ENCODE data around the gene TMEM184B.

TMEM184B gene

GRCh38 chr22:38221908-38222796 is 50.7 kb downstream of the TMEM184B start:
- H3K4me3 ChIP-seq (replicated peaks; ENCODE audit: low read depth, low read length): no peak overlapping the region
- DNase-seq (ENCODE audit: extremely low read depth, insufficient read length): no peak
- no peaks in the 10 kb centered on the region for H3K27me3 ChIP-seq (replicated peaks; ENCODE audit: control insufficient read depth, insufficient read depth, low read length)
- TF ChIP-seq CTCF (IDR thresholded peaks at IDR 0.05; ENCODE audit: insufficient read depth, low read length, poor library complexity, severe bottlenecking): no peak
- peaks cover 4% of the 10 kb centered on the region for H3K36me3 ChIP-seq (ENCODE audit: control insufficient read depth, insufficient read depth, low read length)

GRCh38 chr22:38221407-38221806 is 51.4 kb downstream of the TMEM184B start:
- DNase-seq (ENCODE audit: extremely low read depth, insufficient read length): no peak
- no peak for TF ChIP-seq CTCF (IDR thresholded peaks at IDR 0.05; ENCODE audit: insufficient read depth, low read length, poor library complexity, severe bottlenecking)
- Histone ChIP-seq H3K27me3 (replicated peaks; ENCODE audit: control insufficient read depth, insufficient read depth, low read length) (no peaks in the 10 kb centered on the region), H3K4me3 (replicated peaks; ENCODE audit: low read depth, low read length) (no peak overlapping the region), H3K36me3 (ENCODE audit: control insufficient read depth, insufficient read depth, low read length) (peaks cover 4% of the 10 kb centered on the region; the same call in 1 of the 2 replicates)

- Histone ChIP-seq H3K27me3 (replicated peaks; ENCODE audit: control insufficient read depth, insufficient read depth, low read length) (no peaks in the 10 kb centered on the region), H3K4me3 (replicated peaks; ENCODE audit: low read depth, low read length) (no peak overlapping the region), H3K36me3 (ENCODE audit: control insufficient read depth, insufficient read depth, low read length) (peaks cover 4% of the 10 kb centered on the region; the same call in 1 of the 2 replicates)
- no peak for DNase-seq (ENCODE audit: extremely low read depth, insufficient read length)
- no peak for TF ChIP-seq CTCF (IDR thresholded peaks at IDR 0.05; ENCODE audit: insufficient read depth, low read length, poor library complexity, severe bottlenecking)
Observed at GRCh38 chr22:38220653-38221386, 52.0 kb downstream of the TMEM184B start.

- TF ChIP-seq CTCF (IDR thresholded peaks at IDR 0.05; ENCODE audit: insufficient read depth, low read length, poor library complexity, severe bottlenecking): no peak
- no peak overlapping the region for H3K4me3 ChIP-seq (replicated peaks; ENCODE audit: low read depth, low read length)
- H3K36me3 ChIP-seq (ENCODE audit: control insufficient read depth, insufficient read depth, low read length): peaks cover 4% of the 10 kb centered on the region; the same call in 1 of the 2 replicates
- H3K27me3 ChIP-seq (replicated peaks; ENCODE audit: control insufficient read depth, insufficient read depth, low read length): no peaks in the 10 kb centered on the region
- no peak for DNase-seq (ENCODE audit: extremely low read depth, insufficient read length)
Observed at GRCh38 chr22:38220163-38220562, 52.6 kb downstream of the TMEM184B start.

GRCh38 chr22:38219632-38220031 is 53.2 kb downstream of the TMEM184B start:
- TF ChIP-seq CTCF (IDR thresholded peaks at IDR 0.05; ENCODE audit: insufficient read depth, low read length, poor library complexity, severe bottlenecking): no peak
- H3K36me3 ChIP-seq (ENCODE audit: control insufficient read depth, insufficient read depth, low read length): peaks cover 1% of the 10 kb centered on the region; the same call in 1 of the 2 replicates
- H3K4me3 ChIP-seq (replicated peaks; ENCODE audit: low read depth, low read length): no peak overlapping the region
- no peak for DNase-seq (ENCODE audit: extremely low read depth, insufficient read length)
- H3K27me3 ChIP-seq (replicated peaks; ENCODE audit: control insufficient read depth, insufficient read depth, low read length): no peaks in the 10 kb centered on the region

Data from GM06990 (cell line).